ENCODE measurements around the gene NELFCD.
"Not testable (repeated sequence)": the region's sequence is repeated elsewhere in the genome, so short reads cannot be mapped to it uniquely, and the experiment has no call there.

The NELFCD gene

GRCh38 chr20:58980711-58981627, at the start of gene NELFCD:
TSS of gene NELFCD (plus strand) at chr20:58981256. CDS start at chr20:58981310, 54 bp downstream.
- peak; percentile 84 for DNase-seq (ENCODE audit: low read depth)

GRCh38 chr20:58932170-58932569, 48.9 kb upstream of the NELFCD start:
- no peak for DNase-seq (ENCODE audit: low read depth)

- no peak for DNase-seq (ENCODE audit: low read depth)
These were observed 43.0 kb upstream of the NELFCD start for GRCh38 chr20:58938078-58938477.

- no peak for DNase-seq (ENCODE audit: low read depth)
These were observed 42.5 kb upstream of the NELFCD start for GRCh38 chr20:58938541-58938940.

GRCh38 chr20:58941471-58941870, 39.6 kb upstream of the NELFCD start:
- no peak for DNase-seq (ENCODE audit: low read depth)

- DNase-seq (ENCODE audit: low read depth), result no peak
These were observed 38.5 kb upstream of the NELFCD start for GRCh38 chr20:58942549-58942948.

- no peak for DNase-seq (ENCODE audit: low read depth)
These were observed 36.4 kb upstream of the NELFCD start for GRCh38 chr20:58944610-58945009.

GRCh38 chr20:58945965-58946631, 35.0 kb upstream of the NELFCD start:
- no peak for DNase-seq (ENCODE audit: low read depth)

- DNase-seq (ENCODE audit: low read depth), result not testable (repeated sequence)
These were observed 33.2 kb upstream of the NELFCD start for GRCh38 chr20:58947797-58948388.

- no peak for DNase-seq (ENCODE audit: low read depth)
These were observed 30.5 kb upstream of the NELFCD start for GRCh38 chr20:58950603-58951002.

- no peak for DNase-seq (ENCODE audit: low read depth)
These were observed 28.0 kb upstream of the NELFCD start for GRCh38 chr20:58953050-58953449.

GRCh38 chr20:58956078-58956477, 25.0 kb upstream of the NELFCD start:
- DNase-seq (ENCODE audit: low read depth), result no peak

- no peak for DNase-seq (ENCODE audit: low read depth)
These were observed 21.4 kb upstream of the NELFCD start for GRCh38 chr20:58959652-58960051.

- DNase-seq (ENCODE audit: low read depth), result no peak
These were observed 17.9 kb upstream of the NELFCD start for GRCh38 chr20:58963060-58963584.

- DNase-seq (ENCODE audit: low read depth), result not testable (repeated sequence)
These were observed 17.1 kb upstream of the NELFCD start for GRCh38 chr20:58963922-58964321.

- DNase-seq (ENCODE audit: low read depth), result no peak
These were observed 15.6 kb upstream of the NELFCD start for GRCh38 chr20:58965270-58966064.

- no peak for DNase-seq (ENCODE audit: low read depth)
These were observed 13.2 kb upstream of the NELFCD start for GRCh38 chr20:58967652-58968429.

GRCh38 chr20:58969439-58969838, 11.6 kb upstream of the NELFCD start:
- DNase-seq (ENCODE audit: low read depth), result no peak

- DNase-seq (ENCODE audit: low read depth), result no peak
These were observed 10.9 kb upstream of the NELFCD start for GRCh38 chr20:58970146-58970545.

GRCh38 chr20:58971429-58971828, 9.6 kb upstream of the NELFCD start:
- DNase-seq (ENCODE audit: low read depth), result no peak

- no peak for DNase-seq (ENCODE audit: low read depth)
These were observed 7.9 kb upstream of the NELFCD start for GRCh38 chr20:58973179-58973578.

Measured in activated T-helper 1 cell treated with Interleukin-2 at 50 U/mL for 16 hours (primary cell).